Gastroesophageal sphincter (tissue), 4 donors: ENCODE data around the gene RIMS1. TPM values are rescaled to one million over a fixed set of nuclear protein-coding genes. Genes with fewer than 3 reads are reported as not detected.

Experiments used
- ATAC-seq: fragments of 150-250 bp; one replicate; pipeline ENCODE4 v1.9.1; 2016; ENCODE audit warnings: mild to moderate bottlenecking, moderate library complexity
- H3K27ac ChIP-seq, 4 donors: fragments of 200-600 bp; sonication (generic) in 3 of 4; 1 replicate in 3 of 4; 2 replicates in 1 of 4; pipeline ENCODE4 v1.5.1; 2016 to 2019
- H3K27me3 ChIP-seq: fragments of 200-600 bp; sonication (generic); one replicate; pipeline ENCODE4 v1.5.1; 2019
- H3K36me3 ChIP-seq, 2 donors: fragments of 200-600 bp; sonication (generic); one replicate each; pipeline ENCODE4 v1.5.1; 2019; ENCODE audit warnings: control low read depth in 1 of 2
- H3K4me1 ChIP-seq, 3 donors: fragments of 200-600 bp; sonication (generic); 1 replicate in 2 of 3; 2 replicates in 1 of 3; pipeline ENCODE4 v1.5.1; 2016 to 2019; ENCODE audit warnings: control low read depth in 2 of 3
- H3K4me3 ChIP-seq, 2 donors: fragments of 200-600 bp; sonication (generic); one replicate each; pipeline ENCODE4 v1.5.1; 2019; ENCODE audit warnings: mild to moderate bottlenecking in 1 of 2, moderate library complexity in 1 of 2
- H3K9me3 ChIP-seq, 3 donors: fragments of 200-600 bp; sonication (generic); one replicate each; pipeline ENCODE4 v1.5.1; 2017 to 2019; ENCODE audit warnings: control low read depth in 2 of 3
- EP300 ChIP-seq: sonication (generic); formaldehyde crosslinking; IDR thresholded peaks from one replicate; pipeline ENCODE4 v1.6.1; 2017; ENCODE audit warnings: antibody characterized with exemption, mild to moderate bottlenecking
- POLR2A ChIP-seq, 2 donors: fragments of 450-650 bp; IDR thresholded peaks; one replicate each; pipeline ENCODE4 v1.6.1; 2017; ENCODE audit warnings: antibody characterized with exemption in 2 of 2, mild to moderate bottlenecking in 2 of 2, moderate library complexity in 1 of 2
- POLR2AphosphoS5 ChIP-seq: sonication (generic); formaldehyde crosslinking; IDR thresholded peaks from one replicate; pipeline ENCODE4 v1.6.1; 2017; ENCODE audit warnings: antibody characterized with exemption
- WGBS, 2 donors: methylation state at CpG; one replicate each; pipeline ENCODE4 v1.1.5; 2018; ENCODE audit warnings: low coverage in 1 of 2; 5-methylcytosine and 5-hydroxymethylcytosine counted together
- total RNA-seq, 4 donors: library from RNA; depleted of rRNA; stranded (reverse); fragments of >200 nt; gene quantifications; one replicate each; pipeline ENCODE4 v1.1.0, GENCODE V29; 2016
- TF ChIP-seq, protein P1 (sequence below), 4 experiments: fragments of 200-600 bp in 2 of 4; fragments of 450-650 bp in 2 of 4; sonication (generic) in 1 of 4; IDR thresholded peaks; one replicate each; pipeline ENCODE4 v1.5.1; 2017 to 2019; ENCODE audit warnings: antibody characterized with exemption in 4 of 4, mild to moderate bottlenecking in 2 of 4, moderate library complexity in 2 of 4

RIMS1 gene
- total RNA-seq, 4 donors from 2014 or later, result 9.3 to 66.5 (median 17.7) TPM

DNA sequence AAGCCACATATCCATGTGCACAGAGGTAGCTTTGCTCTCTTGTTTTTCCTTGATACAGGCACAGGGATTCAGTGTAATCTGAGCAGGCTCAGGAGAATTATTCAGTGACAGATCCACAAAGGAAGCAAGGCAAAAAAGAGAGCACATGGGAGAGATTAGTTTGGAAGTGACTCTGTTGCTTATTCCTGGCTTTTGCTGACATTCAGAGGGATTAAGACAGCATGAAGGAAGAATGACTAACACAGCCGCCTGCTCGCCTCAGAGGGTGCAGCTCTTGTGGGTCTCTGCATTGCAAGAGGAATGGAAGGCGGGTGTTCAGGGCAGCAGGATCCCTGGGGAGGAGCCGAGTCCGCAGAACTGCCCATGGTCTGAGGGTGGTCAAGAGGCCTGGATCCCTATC lies 532.1 kb downstream of the RIMS1 start:
- no peaks in the 10 kb centered on the region for H3K36me3 ChIP-seq
- TF ChIP-seq EP300, result no peak
- TF ChIP-seq, protein P1, sequence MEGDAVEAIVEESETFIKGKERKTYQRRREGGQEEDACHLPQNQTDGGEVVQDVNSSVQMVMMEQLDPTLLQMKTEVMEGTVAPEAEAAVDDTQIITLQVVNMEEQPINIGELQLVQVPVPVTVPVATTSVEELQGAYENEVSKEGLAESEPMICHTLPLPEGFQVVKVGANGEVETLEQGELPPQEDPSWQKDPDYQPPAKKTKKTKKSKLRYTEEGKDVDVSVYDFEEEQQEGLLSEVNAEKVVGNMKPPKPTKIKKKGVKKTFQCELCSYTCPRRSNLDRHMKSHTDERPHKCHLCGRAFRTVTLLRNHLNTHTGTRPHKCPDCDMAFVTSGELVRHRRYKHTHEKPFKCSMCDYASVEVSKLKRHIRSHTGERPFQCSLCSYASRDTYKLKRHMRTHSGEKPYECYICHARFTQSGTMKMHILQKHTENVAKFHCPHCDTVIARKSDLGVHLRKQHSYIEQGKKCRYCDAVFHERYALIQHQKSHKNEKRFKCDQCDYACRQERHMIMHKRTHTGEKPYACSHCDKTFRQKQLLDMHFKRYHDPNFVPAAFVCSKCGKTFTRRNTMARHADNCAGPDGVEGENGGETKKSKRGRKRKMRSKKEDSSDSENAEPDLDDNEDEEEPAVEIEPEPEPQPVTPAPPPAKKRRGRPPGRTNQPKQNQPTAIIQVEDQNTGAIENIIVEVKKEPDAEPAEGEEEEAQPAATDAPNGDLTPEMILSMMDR (IDR thresholded peaks at IDR 0.05), result no peak
- no peak for TF ChIP-seq POLR2A (IDR thresholded peaks at IDR 0.05)
- no peak for TF ChIP-seq POLR2AphosphoS5
- no peaks in the 10 kb centered on the region for H3K27me3 ChIP-seq
- H3K4me3 ChIP-seq, result no peak overlapping the region
- H3K27ac ChIP-seq, result no peak overlapping the region
- no peak for ATAC-seq
- 65 to 100% methylated on average over 1 to 2 of the region's 5 CpGs for WGBS, 2 donors
- H3K4me1 ChIP-seq, result peaks cover 0 to 6% (median 0%) of the 10 kb centered on the region in 3 donors
- H3K9me3 ChIP-seq, result no peaks in the 10 kb centered on the region

DNA sequence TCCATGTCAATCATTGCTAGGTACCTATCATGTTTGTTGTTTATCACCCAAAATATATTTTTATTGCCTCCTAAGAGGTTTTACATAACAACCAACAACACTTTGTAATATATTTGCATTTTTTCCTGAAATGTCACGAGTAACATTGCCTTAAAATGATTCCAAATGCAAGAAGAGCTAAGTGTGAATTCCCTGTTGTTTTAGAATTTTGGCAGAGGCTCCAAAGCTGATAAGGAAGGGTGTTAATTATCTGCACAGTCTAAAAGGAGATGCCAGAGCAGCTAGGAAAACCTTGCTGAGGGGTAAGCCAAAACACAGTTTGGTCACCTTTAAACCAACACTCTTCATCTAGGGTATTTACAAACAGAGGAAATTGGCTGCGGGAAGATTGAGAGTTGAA lies 533.6 kb downstream of the RIMS1 start:
- Histone ChIP-seq H3K4me1 (peaks cover 0 to 6% (median 0%) of the 10 kb centered on the region in 3 donors), H3K27ac (no peak overlapping the region), H3K4me3 (no peak overlapping the region), H3K27me3 (no peaks in the 10 kb centered on the region), H3K9me3 (no peaks in the 10 kb centered on the region), H3K36me3 (no peaks in the 10 kb centered on the region)
- TF ChIP-seq EP300 (no peak), POLR2A (IDR thresholded peaks at IDR 0.05) (no peak), POLR2AphosphoS5 (no peak)
- TF ChIP-seq, protein P1 (IDR thresholded peaks at IDR 0.05), result no peak
- WGBS, 2 donors, result 54 to 80% methylated on average over 2 of the region's 2 CpGs
- ATAC-seq, result no peak

DNA sequence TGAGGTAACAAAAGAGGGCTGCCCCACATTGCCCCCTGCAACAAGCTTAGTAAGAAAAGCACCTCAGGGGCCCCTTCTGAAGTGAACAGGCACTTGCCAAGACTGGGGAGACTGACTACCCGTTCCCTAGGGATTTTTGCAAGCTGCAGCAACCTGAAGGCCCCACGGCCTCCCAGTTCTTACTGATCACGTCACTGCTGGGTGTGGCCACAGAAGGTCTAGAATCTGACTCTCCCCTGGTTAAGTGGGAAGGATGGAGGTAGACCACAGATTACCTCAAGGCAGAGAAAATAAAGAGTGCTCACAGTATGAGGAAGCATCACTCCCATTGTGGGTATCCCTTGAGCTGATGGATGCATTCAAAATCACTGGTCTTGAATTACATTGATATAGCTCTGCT lies 534.1 kb downstream of the RIMS1 start:
- 50 to 66% methylated on average over 1 to 3 of the region's 3 CpGs for WGBS, 2 donors
- H3K9me3 ChIP-seq, result no peaks in the 10 kb centered on the region
- ATAC-seq, result no peak

DNA sequence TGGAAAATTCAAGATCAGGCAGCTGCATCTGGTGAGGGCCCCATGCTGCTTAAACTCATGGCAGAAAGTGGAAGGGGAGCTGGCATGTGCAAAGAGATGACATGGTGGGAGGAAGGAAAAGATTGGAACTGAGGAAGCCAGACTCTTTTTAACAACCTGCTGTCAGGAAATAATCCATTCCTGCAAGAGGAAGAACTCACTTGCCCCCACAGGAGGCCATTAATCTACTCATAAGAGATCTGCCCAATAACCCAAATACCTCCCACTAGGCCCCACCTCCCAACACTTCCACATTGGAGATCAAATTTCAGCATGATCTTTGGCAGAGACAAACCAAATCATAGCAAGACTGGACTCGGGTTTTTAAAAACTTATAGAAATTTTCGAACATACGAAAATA lies 535.0 kb downstream of the RIMS1 start:
- no peak for ATAC-seq
- H3K4me3 ChIP-seq, result no peak overlapping the region
- peaks cover 0 to 6% (median 0%) of the 10 kb centered on the region in 3 donors for H3K4me1 ChIP-seq
- H3K27me3 ChIP-seq, result no peaks in the 10 kb centered on the region
- H3K36me3 ChIP-seq, result no peaks in the 10 kb centered on the region
- no peak overlapping the region for H3K27ac ChIP-seq
- no peak for TF ChIP-seq POLR2AphosphoS5
- TF ChIP-seq POLR2A (IDR thresholded peaks at IDR 0.05), result no peak
- TF ChIP-seq, protein P1 (IDR thresholded peaks at IDR 0.05), result no peak
- TF ChIP-seq EP300, result no peak
- H3K9me3 ChIP-seq, result no peaks in the 10 kb centered on the region
- 75 to 84% methylated on average over 3 of the region's 3 CpGs for WGBS, 2 donors

More for the DNA sequence above, 534.1 kb downstream of the RIMS1 start:
- TF ChIP-seq, protein P1 (IDR thresholded peaks at IDR 0.05), result no peak
- TF ChIP-seq EP300, result no peak
- TF ChIP-seq POLR2AphosphoS5, result no peak
- no peak for TF ChIP-seq POLR2A (IDR thresholded peaks at IDR 0.05)
- H3K36me3 ChIP-seq, result no peaks in the 10 kb centered on the region
- H3K4me3 ChIP-seq, result no peak overlapping the region
- H3K4me1 ChIP-seq, result peaks cover 0 to 6% (median 0%) of the 10 kb centered on the region in 3 donors
- no peak overlapping the region for H3K27ac ChIP-seq
- no peaks in the 10 kb centered on the region for H3K27me3 ChIP-seq

DNA sequence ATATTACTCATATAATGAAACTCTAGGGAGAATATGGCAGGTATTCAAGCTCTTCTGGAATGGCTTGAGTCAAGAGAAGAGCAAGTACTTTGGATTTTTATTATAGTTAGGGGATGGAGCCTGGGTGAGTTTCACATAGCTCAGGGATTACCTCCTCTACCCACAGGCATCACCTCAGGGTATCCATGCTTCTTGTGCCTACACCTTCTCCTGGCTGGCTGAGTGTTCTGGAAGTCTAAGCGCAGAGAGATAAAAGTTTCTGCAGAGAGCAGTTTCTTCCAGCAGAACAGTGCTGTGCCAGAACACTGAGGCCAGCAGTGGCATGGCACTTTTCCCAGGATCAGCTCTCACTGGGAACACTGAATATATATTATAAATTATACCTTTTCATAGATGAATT lies 535.8 kb downstream of the RIMS1 start:
- Histone ChIP-seq H3K36me3 (no peaks in the 10 kb centered on the region), H3K9me3 (no peaks in the 10 kb centered on the region), H3K27ac (no peak overlapping the region), H3K4me1 (peaks cover 0 to 6% (median 0%) of the 10 kb centered on the region in 3 donors), H3K4me3 (no peak overlapping the region), H3K27me3 (no peaks in the 10 kb centered on the region)
- 100% methylated on average over 1 of the region's 1 CpG; no CpG with 5 or more reads in 1 of the 2 donors for WGBS, 2 donors
- ATAC-seq, result no peak
- TF ChIP-seq, protein P1 (IDR thresholded peaks at IDR 0.05), result no peak
- TF ChIP-seq EP300 (no peak), POLR2A (IDR thresholded peaks at IDR 0.05) (no peak), POLR2AphosphoS5 (no peak)
